ENCODE data around the gene PIGO. TPM values are rescaled to one million over a fixed set of nuclear protein-coding genes. Genes with fewer than 3 reads are reported as not detected.

PIGO gene
- total RNA-seq: 10 to 100 TPM in 4 of 10 donors, 1 to 10 TPM in 6; 8.2 to 12.3 (median 9.9) TPM
- polyA plus RNA-seq: 10 to 100 TPM; 10.6 to 10.7 TPM
- long read RNA-seq, donor 1, transcript PIGO-202 (12 exons, 2,464 nt): major isoform, 7 of 22 reads
- long read RNA-seq, donor 1, partial matches to known transcripts: 12 of 22 reads
- long read RNA-seq, donor 1, other reads (novel, unspliced or antisense): 3 of 22 reads
- long read RNA-seq, donor 2, transcript PIGO-202 (12 exons, 2,464 nt): major isoform, 5 of 22 reads
- long read RNA-seq, donor 2, partial matches to known transcripts: 13 of 22 reads
- long read RNA-seq, donor 2, other reads (novel, unspliced or antisense): 4 of 22 reads
- long read RNA-seq, donor 3, transcript PIGO-202 (12 exons, 2,464 nt): major isoform, 9 of 133 reads
- long read RNA-seq, donor 3, partial matches to known transcripts: 105 of 133 reads
- long read RNA-seq, donor 3, other reads (novel, unspliced or antisense): 19 of 133 reads

DNA sequence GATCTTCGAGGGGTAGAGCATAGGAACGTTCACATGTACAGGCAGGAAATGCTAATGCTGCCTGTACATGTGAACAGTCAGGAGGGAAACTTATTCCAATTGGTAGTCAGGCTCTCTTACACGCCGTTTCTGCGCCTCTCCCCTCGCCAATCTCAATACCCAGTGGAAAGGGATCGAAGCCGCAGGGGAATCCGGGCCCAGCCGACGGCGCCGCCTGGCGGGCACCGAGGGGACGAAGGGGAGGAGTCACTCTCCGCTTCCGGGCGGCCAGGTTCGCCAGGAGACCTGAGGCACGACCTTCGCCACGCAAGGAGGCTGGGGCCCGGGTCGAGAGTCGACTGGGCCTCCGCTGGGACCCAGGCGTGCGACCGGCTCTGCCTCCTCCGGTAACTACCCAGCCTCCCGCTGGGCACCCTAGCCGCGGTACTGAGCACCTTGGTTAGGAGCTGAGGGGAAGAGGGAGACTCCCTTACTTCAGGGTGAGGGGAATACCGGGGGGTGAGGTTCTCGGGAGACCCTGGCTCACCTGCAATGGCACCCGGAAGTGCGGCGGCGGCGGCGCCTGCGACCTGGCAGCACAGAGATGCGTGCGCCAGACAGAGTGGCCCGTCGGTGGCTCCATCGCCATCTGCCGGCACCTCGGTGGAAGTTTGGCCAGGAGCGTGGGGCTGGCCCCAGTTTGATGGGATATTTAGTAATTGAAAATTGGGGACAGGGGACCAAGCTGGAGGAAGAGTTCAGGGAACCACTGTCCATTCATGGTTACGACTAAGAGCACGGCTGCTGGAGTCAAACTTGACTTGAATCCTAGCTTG, at the start of gene PIGO:
Gene PIGO (minus strand): TSS at position 557 of the 815 bp plus-strand sequence. CDS start 1,026 bp downstream, outside the sequence.
- DNase-seq (peak; percentile 85 to 89), ATAC-seq (peak; percentile 91 to 98 (median 96))
- Histone ChIP-seq H3K4me3 (peak within 1 kb of the TSS; percentile 36 to 98 (median 84)), H3K36me3 (peaks cover 0 to 58% (median 35%) of the 10 kb centered on the region in 9 donors), H3K9me3 (no peaks in the 10 kb centered on the region), H3K27me3 (no peaks in the 10 kb centered on the region), H3K27ac (peak within 1 kb of the TSS; percentile 70 to 99 (median 96)), H3K4me1 (peaks cover 0 to 18% (median 8%) of the 10 kb centered on the region in 9 donors)
- intact Hi-C loops (cut with DNase I): loop anchor here (2.0 to 10.0 kb wide), 6 partner anchors 23 to 201 kb away; partner anchors contain the start of genes DNAJB5 (in 1 of the 10) and VCP (in 1 of the 10)
- WGBS, 2 donors: 0% methylated on average over 53 of the region's 53 CpGs
- TF ChIP-seq, protein P1, sequence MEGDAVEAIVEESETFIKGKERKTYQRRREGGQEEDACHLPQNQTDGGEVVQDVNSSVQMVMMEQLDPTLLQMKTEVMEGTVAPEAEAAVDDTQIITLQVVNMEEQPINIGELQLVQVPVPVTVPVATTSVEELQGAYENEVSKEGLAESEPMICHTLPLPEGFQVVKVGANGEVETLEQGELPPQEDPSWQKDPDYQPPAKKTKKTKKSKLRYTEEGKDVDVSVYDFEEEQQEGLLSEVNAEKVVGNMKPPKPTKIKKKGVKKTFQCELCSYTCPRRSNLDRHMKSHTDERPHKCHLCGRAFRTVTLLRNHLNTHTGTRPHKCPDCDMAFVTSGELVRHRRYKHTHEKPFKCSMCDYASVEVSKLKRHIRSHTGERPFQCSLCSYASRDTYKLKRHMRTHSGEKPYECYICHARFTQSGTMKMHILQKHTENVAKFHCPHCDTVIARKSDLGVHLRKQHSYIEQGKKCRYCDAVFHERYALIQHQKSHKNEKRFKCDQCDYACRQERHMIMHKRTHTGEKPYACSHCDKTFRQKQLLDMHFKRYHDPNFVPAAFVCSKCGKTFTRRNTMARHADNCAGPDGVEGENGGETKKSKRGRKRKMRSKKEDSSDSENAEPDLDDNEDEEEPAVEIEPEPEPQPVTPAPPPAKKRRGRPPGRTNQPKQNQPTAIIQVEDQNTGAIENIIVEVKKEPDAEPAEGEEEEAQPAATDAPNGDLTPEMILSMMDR (IDR thresholded peaks at IDR 0.05): peak; percentile 63 to 81 (median 73)

DNA sequence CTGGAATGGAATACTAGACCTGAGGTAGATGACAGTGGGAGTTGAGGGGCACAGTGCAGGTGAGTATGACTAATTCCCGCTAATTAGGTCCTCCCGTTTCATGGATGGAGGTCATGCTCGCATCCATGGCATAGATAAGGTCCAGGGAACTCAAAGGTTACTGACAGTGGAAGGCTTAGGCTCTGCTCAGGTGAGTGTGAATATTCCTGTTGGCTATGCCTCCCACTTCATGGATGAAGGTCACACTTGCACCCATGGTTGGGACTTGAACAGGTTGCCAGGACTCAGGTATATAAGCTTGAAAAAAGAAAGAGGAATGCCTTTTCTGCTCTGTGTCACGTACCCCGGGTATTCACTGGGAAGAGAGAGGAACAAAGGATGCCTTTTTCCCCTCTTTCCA, 45.6 kb upstream of the PIGO start:
- H3K4me1 ChIP-seq: no peaks in the 10 kb centered on the region
- no peak for ATAC-seq
- H3K27ac ChIP-seq: no peak overlapping the region
- H3K36me3 ChIP-seq: no peaks in the 10 kb centered on the region
- WGBS, 2 donors: 87 to 91% methylated on average over 5 of the region's 5 CpGs
- intact Hi-C loops (cut with DNase I): no loop called here
- DNase-seq: no peak
- peaks cover 0 to 64% (median 21%) of the 10 kb centered on the region in 11 donors for H3K9me3 ChIP-seq
- H3K4me3 ChIP-seq: no peak overlapping the region
- TF ChIP-seq, protein P1 (IDR thresholded peaks at IDR 0.05): no peak
- no peaks in the 10 kb centered on the region for H3K27me3 ChIP-seq

DNA sequence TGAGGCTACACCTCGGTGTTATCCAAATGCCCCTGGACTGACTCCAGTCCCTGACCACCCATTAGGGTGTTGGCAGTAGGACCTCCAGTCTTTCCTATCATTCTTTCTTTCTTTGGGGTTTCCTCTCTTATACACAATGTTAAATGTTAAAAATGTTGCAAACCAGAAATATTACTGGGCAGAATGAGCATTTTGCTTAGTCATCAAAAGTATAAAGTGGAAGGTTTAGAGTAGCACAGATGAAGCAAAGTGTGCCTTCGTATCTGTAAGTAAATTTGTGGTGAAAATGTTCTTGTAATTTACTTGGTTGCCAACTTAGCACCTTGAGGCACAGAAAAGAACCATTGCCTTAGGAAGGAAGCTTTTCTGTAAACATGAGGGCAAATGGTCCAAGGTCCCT, 43.7 kb upstream of the PIGO start:
- intact Hi-C loops (cut with DNase I): no loop called here
- DNase-seq (no peak), ATAC-seq (no peak)
- H3K27me3 ChIP-seq: no peaks in the 10 kb centered on the region
- H3K36me3 ChIP-seq: no peaks in the 10 kb centered on the region
- TF ChIP-seq, protein P1 (IDR thresholded peaks at IDR 0.05): no peak
- H3K4me1 ChIP-seq: no peaks in the 10 kb centered on the region
- no peak overlapping the region for H3K27ac ChIP-seq
- H3K9me3 ChIP-seq: peaks cover 0 to 44% (median 15%) of the 10 kb centered on the region in 11 donors
- 80 to 84% methylated on average over 2 of the region's 2 CpGs for WGBS, 2 donors
- H3K4me3 ChIP-seq: no peak overlapping the region

DNA sequence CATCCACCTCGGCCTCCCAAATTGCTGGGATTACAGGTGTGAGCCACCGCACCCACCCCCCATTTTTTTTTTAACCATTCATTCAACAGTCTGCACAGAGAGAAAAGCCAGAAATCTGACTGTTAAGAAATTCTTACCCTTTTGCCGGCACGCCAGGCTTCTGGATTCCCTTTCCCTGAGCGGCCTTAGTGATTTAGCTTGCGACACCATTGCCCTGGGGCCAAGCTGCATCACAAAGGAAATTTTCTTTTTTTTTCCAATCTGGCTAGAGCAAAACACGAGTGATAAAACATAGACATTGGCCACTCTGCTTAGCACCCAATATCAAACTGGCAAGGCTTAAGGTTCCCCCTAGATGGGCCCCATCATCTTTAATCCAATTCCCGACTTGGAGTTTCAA, 40.5 kb upstream of the PIGO start:
- intact Hi-C loops (cut with DNase I): no loop called here
- Histone ChIP-seq H3K27me3 (no peaks in the 10 kb centered on the region), H3K36me3 (no peaks in the 10 kb centered on the region), H3K4me1 (peaks cover 0 to 23% (median 6%) of the 10 kb centered on the region in 9 donors), H3K9me3 (peaks cover 0 to 20% (median 6%) of the 10 kb centered on the region in 11 donors), H3K27ac (no peak overlapping the region), H3K4me3 (no peak overlapping the region)
- ATAC-seq (no peak), DNase-seq (no peak)
- WGBS, 2 donors: 76 to 80% methylated on average over 8 of the region's 8 CpGs
- TF ChIP-seq, protein P1 (IDR thresholded peaks at IDR 0.05): no peak
